ENCODE measurements around the gene BCL2L14.

- no peak for TF ChIP-seq EP300 (IDR thresholded peaks at IDR 0.05)
- TF ChIP-seq, protein P1, sequence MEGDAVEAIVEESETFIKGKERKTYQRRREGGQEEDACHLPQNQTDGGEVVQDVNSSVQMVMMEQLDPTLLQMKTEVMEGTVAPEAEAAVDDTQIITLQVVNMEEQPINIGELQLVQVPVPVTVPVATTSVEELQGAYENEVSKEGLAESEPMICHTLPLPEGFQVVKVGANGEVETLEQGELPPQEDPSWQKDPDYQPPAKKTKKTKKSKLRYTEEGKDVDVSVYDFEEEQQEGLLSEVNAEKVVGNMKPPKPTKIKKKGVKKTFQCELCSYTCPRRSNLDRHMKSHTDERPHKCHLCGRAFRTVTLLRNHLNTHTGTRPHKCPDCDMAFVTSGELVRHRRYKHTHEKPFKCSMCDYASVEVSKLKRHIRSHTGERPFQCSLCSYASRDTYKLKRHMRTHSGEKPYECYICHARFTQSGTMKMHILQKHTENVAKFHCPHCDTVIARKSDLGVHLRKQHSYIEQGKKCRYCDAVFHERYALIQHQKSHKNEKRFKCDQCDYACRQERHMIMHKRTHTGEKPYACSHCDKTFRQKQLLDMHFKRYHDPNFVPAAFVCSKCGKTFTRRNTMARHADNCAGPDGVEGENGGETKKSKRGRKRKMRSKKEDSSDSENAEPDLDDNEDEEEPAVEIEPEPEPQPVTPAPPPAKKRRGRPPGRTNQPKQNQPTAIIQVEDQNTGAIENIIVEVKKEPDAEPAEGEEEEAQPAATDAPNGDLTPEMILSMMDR (IDR thresholded peaks at IDR 0.05): no peak
Observed at GRCh38 chr12:12147111-12147510, 76.4 kb downstream of the BCL2L14 start.

All from suprapubic skin (tissue), 3 donors.